ENCODE measurements around the gene KPNB1.
"Not testable (repeated sequence)": the region's sequence is repeated elsewhere in the genome, so short reads cannot be mapped to it uniquely, and the experiment has no call there.

The KPNB1 gene

GRCh38 chr17:47675380-47676198, 25.9 kb downstream of the KPNB1 start:
- no peak overlapping the region for H3K27ac ChIP-seq
- no peak for DNase-seq (ENCODE audit: low read depth, low spot score)

- DNase-seq (ENCODE audit: low read depth, low spot score), result no peak
- no peak overlapping the region for H3K27ac ChIP-seq
These were observed 26.4 kb downstream of the KPNB1 start for GRCh38 chr17:47676199-47676472.

GRCh38 chr17:47676510-47677165, 26.9 kb downstream of the KPNB1 start:
- DNase-seq (ENCODE audit: low read depth, low spot score), result no peak
- H3K27ac ChIP-seq, result no peak overlapping the region

GRCh38 chr17:47678196-47678595, 28.5 kb downstream of the KPNB1 start:
- no peak for DNase-seq (ENCODE audit: low read depth, low spot score)
- no peak overlapping the region for H3K27ac ChIP-seq

GRCh38 chr17:47682138-47682537, 32.4 kb downstream of the KPNB1 start:
- no peak for DNase-seq (ENCODE audit: low read depth, low spot score)
- H3K27ac ChIP-seq, result no peak overlapping the region

- not testable (repeated sequence) for DNase-seq (ENCODE audit: low read depth, low spot score); H3K27ac ChIP-seq
These were observed 33.0 kb downstream of the KPNB1 start for GRCh38 chr17:47682727-47683126.

GRCh38 chr17:47684025-47684424, 34.3 kb downstream of the KPNB1 start:
- H3K27ac ChIP-seq, result peak overlapping the region; percentile 67

GRCh38 chr17:47684535-47685193, 34.9 kb downstream of the KPNB1 start:
- H3K27ac ChIP-seq, result peak overlapping the region; percentile 67
- DNase-seq (ENCODE audit: low read depth, low spot score), result no peak

More at GRCh38 chr17:47684025-47684424, 34.3 kb downstream of the KPNB1 start:
- no peak for DNase-seq (ENCODE audit: low read depth, low spot score)

- no peak for DNase-seq (ENCODE audit: low read depth, low spot score)
- peak overlapping the region; percentile 67 for H3K27ac ChIP-seq
These were observed 36.0 kb downstream of the KPNB1 start for GRCh38 chr17:47685556-47686275.

GRCh38 chr17:47686276-47686635, 36.5 kb downstream of the KPNB1 start:
- H3K27ac ChIP-seq, result peak overlapping the region; percentile 67
- no peak for DNase-seq (ENCODE audit: low read depth, low spot score)

GRCh38 chr17:47686664-47687327, 37.1 kb downstream of the KPNB1 start:
- DNase-seq (ENCODE audit: low read depth, low spot score), result no peak
- H3K27ac ChIP-seq, result peak overlapping the region; percentile 67

- peak overlapping the region; percentile 67 for H3K27ac ChIP-seq
- DNase-seq (ENCODE audit: low read depth, low spot score), result no peak
These were observed 37.6 kb downstream of the KPNB1 start for GRCh38 chr17:47687328-47687690.

GRCh38 chr17:47687748-47688147, 38.0 kb downstream of the KPNB1 start:
- peak overlapping the region; percentile 67 for H3K27ac ChIP-seq
- DNase-seq (ENCODE audit: low read depth, low spot score), result no peak

GRCh38 chr17:47690121-47690520, 40.4 kb downstream of the KPNB1 start:
- H3K27ac ChIP-seq, result no peak overlapping the region
- DNase-seq (ENCODE audit: low read depth, low spot score), result no peak

- DNase-seq (ENCODE audit: low read depth, low spot score), result no peak
- H3K27ac ChIP-seq, result no peak overlapping the region
These were observed 42.6 kb downstream of the KPNB1 start for GRCh38 chr17:47692137-47692894.

GRCh38 chr17:47692895-47693730, 43.4 kb downstream of the KPNB1 start:
- peak overlapping the region; percentile 10 for H3K27ac ChIP-seq
- no peak for DNase-seq (ENCODE audit: low read depth, low spot score)

GRCh38 chr17:47693731-47694580, 44.2 kb downstream of the KPNB1 start, which contains the start of gene TBKBP1:
TSS of gene TBKBP1 (plus strand) at chr17:47694161. CDS start at chr17:47696113, 1,952 bp downstream.
- H3K27ac ChIP-seq, result peak within 1 kb of the TSS; percentile 27
- no peak for DNase-seq (ENCODE audit: low read depth, low spot score)
